ENCODE results near the gene LINGO1. TPM values are rescaled to one million over a fixed set of nuclear protein-coding genes. Genes with fewer than 3 reads are reported as not detected.

Gene LINGO1
- total and polyA plus RNA-seq, 2 donors (not counting 1 experiment from before 2014, with no cell fraction given), result 0.05 TPM; not detected in 1

GRCh38 chr15:77613814-77614213 is 18.9 kb downstream of the LINGO1 start:
- no peaks in the 10 kb centered on the region for H3K79me2 ChIP-seq (ENCODE audit: control insufficient read depth, insufficient read depth, low read length)
- H3K4me1 ChIP-seq (ENCODE audit: control insufficient read depth, extremely low read depth, insufficient read depth, low read length), result no peaks in the 10 kb centered on the region
- H3K9me3 ChIP-seq (ENCODE audit: control insufficient read depth, insufficient read depth, low read depth, low read length), result no peaks in the 10 kb centered on the region
- H3K36me3 ChIP-seq (ENCODE audit: control insufficient read depth, insufficient read depth, low read length), result no peaks in the 10 kb centered on the region
- DNase-seq (ENCODE audit: low read depth in 2 of 2), result no peak
- no peak overlapping the region for H3K4me3 ChIP-seq (replicated peaks in 1 of 4; ENCODE audit: control extremely low read depth in 1 of 4, insufficient read depth in 1 of 4, low read depth in 3 of 4, low read length in 4 of 4)
- H3K4me2 ChIP-seq (ENCODE audit: extremely low read depth, insufficient read depth, low read length), result no peak overlapping the region
- no peaks in the 10 kb centered on the region for H3K27me3 ChIP-seq (ENCODE audit: control insufficient read depth, insufficient read depth, low read length)
- no peak overlapping the region for H3K9ac ChIP-seq (ENCODE audit: insufficient read depth, low read length)
- H2AFZ ChIP-seq (ENCODE audit: low read length), result no peak overlapping the region
- H4K20me1 ChIP-seq (ENCODE audit: control insufficient read depth, extremely low read depth, insufficient read depth, low read length), result no peaks in the 10 kb centered on the region
- TF ChIP-seq EZH2 (IDR thresholded peaks at IDR 0.05; ENCODE audit: low read length, missing control alignments), result no peak
- TF ChIP-seq CTCF (conservative IDR thresholded peaks at IDR 0.05 in 1 of 2, IDR thresholded peaks at IDR 0.05 in 1 of 2; ENCODE audit: low read depth in 1 of 2, low read length in 2 of 2), result no peak
- no peak overlapping the region for H3K27ac ChIP-seq (ENCODE audit: insufficient read depth, low read length)

GRCh38 chr15:77612958-77613601 is 19.6 kb downstream of the LINGO1 start:
- H3K27me3 ChIP-seq (ENCODE audit: control insufficient read depth, insufficient read depth, low read length), result no peaks in the 10 kb centered on the region
- TF ChIP-seq CTCF (conservative IDR thresholded peaks at IDR 0.05 in 1 of 2, IDR thresholded peaks at IDR 0.05 in 1 of 2; ENCODE audit: low read depth in 1 of 2, low read length in 2 of 2), result no peak
- no peak for TF ChIP-seq EZH2 (IDR thresholded peaks at IDR 0.05; ENCODE audit: low read length, missing control alignments)
- H2AFZ ChIP-seq (ENCODE audit: low read length), result no peak overlapping the region
- no peak overlapping the region for H3K4me2 ChIP-seq (ENCODE audit: extremely low read depth, insufficient read depth, low read length)
- no peaks in the 10 kb centered on the region for H3K36me3 ChIP-seq (ENCODE audit: control insufficient read depth, insufficient read depth, low read length)
- H3K4me1 ChIP-seq (ENCODE audit: control insufficient read depth, extremely low read depth, insufficient read depth, low read length), result no peaks in the 10 kb centered on the region
- no peak overlapping the region for H3K27ac ChIP-seq (ENCODE audit: insufficient read depth, low read length)
- no peaks in the 10 kb centered on the region for H3K79me2 ChIP-seq (ENCODE audit: control insufficient read depth, insufficient read depth, low read length)
- H4K20me1 ChIP-seq (ENCODE audit: control insufficient read depth, extremely low read depth, insufficient read depth, low read length), result no peaks in the 10 kb centered on the region
- no peaks in the 10 kb centered on the region for H3K9me3 ChIP-seq (ENCODE audit: control insufficient read depth, insufficient read depth, low read depth, low read length)
- H3K4me3 ChIP-seq (replicated peaks in 1 of 4; ENCODE audit: control extremely low read depth in 1 of 4, insufficient read depth in 1 of 4, low read depth in 3 of 4, low read length in 4 of 4), result no peak overlapping the region
- no peak for DNase-seq (ENCODE audit: low read depth in 2 of 2)
- H3K9ac ChIP-seq (ENCODE audit: insufficient read depth, low read length), result no peak overlapping the region

- H3K9ac ChIP-seq (ENCODE audit: insufficient read depth, low read length), result no peak overlapping the region
- H3K36me3 ChIP-seq (ENCODE audit: control insufficient read depth, insufficient read depth, low read length), result no peaks in the 10 kb centered on the region
- H3K4me2 ChIP-seq (ENCODE audit: extremely low read depth, insufficient read depth, low read length), result no peak overlapping the region
- no peak for TF ChIP-seq CTCF (conservative IDR thresholded peaks at IDR 0.05 in 1 of 2, IDR thresholded peaks at IDR 0.05 in 1 of 2; ENCODE audit: low read depth in 1 of 2, low read length in 2 of 2)
- TF ChIP-seq EZH2 (IDR thresholded peaks at IDR 0.05; ENCODE audit: low read length, missing control alignments), result no peak
- H3K27ac ChIP-seq (ENCODE audit: insufficient read depth, low read length), result no peak overlapping the region
- H3K4me3 ChIP-seq (replicated peaks in 1 of 4; ENCODE audit: control extremely low read depth in 1 of 4, insufficient read depth in 1 of 4, low read depth in 3 of 4, low read length in 4 of 4), result no peak overlapping the region
- H4K20me1 ChIP-seq (ENCODE audit: control insufficient read depth, extremely low read depth, insufficient read depth, low read length), result no peaks in the 10 kb centered on the region
- DNase-seq (ENCODE audit: low read depth in 2 of 2), result no peak
- no peaks in the 10 kb centered on the region for H3K79me2 ChIP-seq (ENCODE audit: control insufficient read depth, insufficient read depth, low read length)
- no peak overlapping the region for H2AFZ ChIP-seq (ENCODE audit: low read length)
- peaks cover 2% of the 10 kb centered on the region for H3K4me1 ChIP-seq (ENCODE audit: control insufficient read depth, extremely low read depth, insufficient read depth, low read length)
- H3K9me3 ChIP-seq (ENCODE audit: control insufficient read depth, insufficient read depth, low read depth, low read length), result no peaks in the 10 kb centered on the region
- no peaks in the 10 kb centered on the region for H3K27me3 ChIP-seq (ENCODE audit: control insufficient read depth, insufficient read depth, low read length)
Observed at GRCh38 chr15:77611767-77612166, 20.9 kb downstream of the LINGO1 start.

Data from fibroblast of lung (primary cell).